IPS-18a (cell line): ENCODE data around the gene ARHGAP24.
"Not testable (repeated sequence)": the region's sequence is repeated elsewhere in the genome, so short reads cannot be mapped to it uniquely, and the experiment has no call there.

Source experiments
- H3K27ac ChIP-seq: one replicate; pipeline ENCODE4 v1.5.1; 2013; ENCODE audit warnings: low read length
- H3K27me3 ChIP-seq: one replicate; pipeline ENCODE4 v1.6.1; 2013; ENCODE audit warnings: mild to moderate bottlenecking, low read length; ENCODE audit not compliant: control insufficient read depth, insufficient read depth
- H3K36me3 ChIP-seq: one replicate; pipeline ENCODE4 v1.6.1; 2013; ENCODE audit warnings: low read depth, low read length; ENCODE audit not compliant: control insufficient read depth
- H3K4me1 ChIP-seq: one replicate; pipeline ENCODE4 v1.6.1; 2013; ENCODE audit warnings: low read depth, low read length; ENCODE audit not compliant: control insufficient read depth
- H3K4me3 ChIP-seq: one replicate; pipeline ENCODE4 v1.5.1; 2013; ENCODE audit warnings: low read length
- H3K9ac ChIP-seq: one replicate; pipeline ENCODE4 v1.6.1; 2013; ENCODE audit warnings: mild to moderate bottlenecking, low read length, moderate library complexity
- H3K9me3 ChIP-seq: one replicate; pipeline ENCODE4 v1.6.1; 2013; ENCODE audit warnings: low read depth, low read length; ENCODE audit not compliant: control insufficient read depth

The ARHGAP24 gene

GRCh38 chr4:86011117-86011516 is 536.2 kb downstream of the ARHGAP24 start:
- no peak overlapping the region for H3K4me3 ChIP-seq
- H3K9me3 ChIP-seq = no peaks in the 10 kb centered on the region
- no peaks in the 10 kb centered on the region for H3K36me3 ChIP-seq
- H3K9ac ChIP-seq = no peak overlapping the region
- H3K4me1 ChIP-seq = peaks cover 12% of the 10 kb centered on the region
- no peaks in the 10 kb centered on the region for H3K27me3 ChIP-seq
- H3K27ac ChIP-seq = no peak overlapping the region

DNA sequence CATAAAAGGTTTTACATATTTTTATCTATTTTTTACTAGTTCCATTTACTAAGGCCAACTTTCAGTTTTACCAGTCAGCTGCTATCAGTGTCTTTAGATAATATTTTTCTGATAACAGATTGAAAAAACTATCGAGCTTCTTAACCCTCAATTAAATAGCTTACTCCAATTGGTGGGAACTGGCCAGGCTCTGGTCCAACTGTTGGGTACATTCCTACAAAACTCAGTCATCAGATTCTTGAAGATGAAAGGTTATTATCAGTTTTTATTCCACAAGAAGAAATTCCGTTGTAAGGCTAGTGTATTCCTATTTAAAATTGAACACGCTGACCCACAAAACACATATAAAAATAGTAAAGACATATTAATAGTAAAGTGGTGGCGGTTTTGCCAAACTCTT is 538.7 kb downstream of the ARHGAP24 start:
- H3K4me1 ChIP-seq = peaks cover 12% of the 10 kb centered on the region
- no peak overlapping the region for H3K4me3 ChIP-seq
- no peaks in the 10 kb centered on the region for H3K36me3 ChIP-seq
- no peaks in the 10 kb centered on the region for H3K27me3 ChIP-seq
- no peak overlapping the region for H3K27ac ChIP-seq
- H3K9ac ChIP-seq = no peak overlapping the region
- no peaks in the 10 kb centered on the region for H3K9me3 ChIP-seq

DNA sequence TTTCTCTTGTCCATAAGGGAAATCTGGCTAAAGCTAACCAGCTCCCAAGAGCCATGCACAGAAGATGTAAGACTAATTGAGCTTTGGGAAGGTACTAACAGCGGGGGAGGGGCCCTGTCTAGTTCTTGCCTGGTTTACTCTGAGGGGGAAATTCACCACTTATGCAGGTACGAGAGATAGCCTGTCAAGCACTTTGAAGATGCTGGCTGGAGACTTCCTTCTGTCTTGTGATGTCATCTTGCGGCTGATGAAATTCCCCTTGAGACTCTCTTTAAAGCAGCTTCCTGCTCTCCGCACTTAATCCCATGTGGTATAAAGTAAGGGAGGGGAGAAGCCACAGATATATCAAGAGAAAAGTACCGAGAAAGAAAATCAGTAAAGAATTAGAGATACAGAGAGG is 539.6 kb downstream of the ARHGAP24 start:
- H3K27me3 ChIP-seq = no peaks in the 10 kb centered on the region
- H3K4me3 ChIP-seq = no peak overlapping the region
- H3K27ac ChIP-seq = no peak overlapping the region
- H3K36me3 ChIP-seq = no peaks in the 10 kb centered on the region
- H3K9me3 ChIP-seq = no peaks in the 10 kb centered on the region
- H3K4me1 ChIP-seq = peaks cover 12% of the 10 kb centered on the region
- no peak overlapping the region for H3K9ac ChIP-seq

DNA sequence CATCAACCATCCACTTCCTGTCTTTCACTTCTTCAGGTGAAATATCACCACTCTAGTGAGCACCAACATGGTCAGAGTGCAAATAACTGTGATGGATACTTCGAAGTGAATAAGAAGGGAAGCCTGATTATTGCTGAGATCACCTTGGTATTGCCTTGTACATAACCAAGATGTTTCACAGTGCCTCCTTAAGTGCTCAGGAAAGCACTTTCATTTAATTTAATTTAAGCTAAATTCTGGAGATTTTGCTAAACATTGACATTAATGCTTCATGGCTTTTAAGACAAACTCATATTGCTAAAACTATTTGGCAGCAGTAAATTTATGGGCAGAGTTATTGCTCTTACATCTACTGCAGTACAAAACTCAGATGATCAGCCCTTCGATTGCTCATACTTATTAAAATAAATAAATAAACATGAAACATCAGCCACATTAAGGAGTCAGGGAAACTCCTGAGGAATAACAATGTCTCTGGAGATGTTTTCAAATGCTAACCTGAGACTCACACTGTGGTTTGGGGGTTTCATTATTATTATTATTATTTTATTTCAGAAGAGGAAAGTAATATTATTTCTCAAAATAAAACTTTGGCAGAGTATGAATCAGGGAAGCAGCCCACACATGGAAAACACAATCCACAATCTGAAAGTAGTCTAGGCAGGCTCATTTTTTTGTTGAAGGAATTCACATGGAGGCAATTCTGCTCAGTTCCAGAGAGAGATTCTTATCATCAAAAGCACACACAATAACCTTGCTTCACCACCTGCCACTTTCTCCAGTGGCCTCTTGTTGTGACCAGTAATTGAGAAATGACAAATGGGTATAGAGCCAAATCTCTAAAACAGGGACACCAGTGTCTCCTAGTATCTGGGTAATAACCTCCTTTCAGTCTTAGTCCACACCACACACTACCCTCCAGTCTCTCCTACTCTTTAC is 540.7 kb downstream of the ARHGAP24 start:
- Histone ChIP-seq H3K9ac (no peak overlapping the region), H3K4me3 (no peak overlapping the region), H3K4me1 (peaks cover 12% of the 10 kb centered on the region), H3K27ac (no peak overlapping the region), H3K9me3 (no peaks in the 10 kb centered on the region), H3K36me3 (no peaks in the 10 kb centered on the region), H3K27me3 (no peaks in the 10 kb centered on the region)

DNA sequence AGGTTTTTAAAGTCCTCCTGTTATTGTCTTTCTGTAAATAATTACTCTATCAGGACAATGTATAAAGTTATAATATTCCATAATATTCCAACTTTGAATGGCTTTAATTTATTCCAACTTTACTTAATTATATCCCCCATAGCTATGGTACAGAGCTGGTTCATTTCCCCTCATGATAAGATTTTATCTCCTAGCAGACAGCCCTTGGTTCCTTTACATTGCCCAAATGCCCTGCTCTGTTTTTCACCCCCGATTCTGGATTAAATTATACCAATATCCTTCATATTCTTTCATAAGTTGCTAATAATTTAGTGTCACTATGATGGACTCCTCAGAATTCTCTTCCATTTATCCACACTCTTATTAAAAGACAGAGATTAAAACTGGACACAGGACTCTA is 544.4 kb downstream of the ARHGAP24 start:
- H3K9ac ChIP-seq = no peak overlapping the region
- H3K4me3 ChIP-seq = no peak overlapping the region
- no peak overlapping the region for H3K27ac ChIP-seq
- peaks cover 12% of the 10 kb centered on the region for H3K4me1 ChIP-seq
- no peaks in the 10 kb centered on the region for H3K27me3 ChIP-seq
- no peaks in the 10 kb centered on the region for H3K9me3 ChIP-seq
- no peaks in the 10 kb centered on the region for H3K36me3 ChIP-seq

- no peaks in the 10 kb centered on the region for H3K27me3 ChIP-seq
- H3K36me3 ChIP-seq = no peaks in the 10 kb centered on the region
- H3K4me1 ChIP-seq = peaks cover 6% of the 10 kb centered on the region
- H3K9me3 ChIP-seq = no peaks in the 10 kb centered on the region
- no peak overlapping the region for H3K9ac ChIP-seq
- no peak overlapping the region for H3K4me3 ChIP-seq
- no peak overlapping the region for H3K27ac ChIP-seq
Measured at GRCh38 chr4:86019906-86020305, 545.0 kb downstream of the ARHGAP24 start.

DNA sequence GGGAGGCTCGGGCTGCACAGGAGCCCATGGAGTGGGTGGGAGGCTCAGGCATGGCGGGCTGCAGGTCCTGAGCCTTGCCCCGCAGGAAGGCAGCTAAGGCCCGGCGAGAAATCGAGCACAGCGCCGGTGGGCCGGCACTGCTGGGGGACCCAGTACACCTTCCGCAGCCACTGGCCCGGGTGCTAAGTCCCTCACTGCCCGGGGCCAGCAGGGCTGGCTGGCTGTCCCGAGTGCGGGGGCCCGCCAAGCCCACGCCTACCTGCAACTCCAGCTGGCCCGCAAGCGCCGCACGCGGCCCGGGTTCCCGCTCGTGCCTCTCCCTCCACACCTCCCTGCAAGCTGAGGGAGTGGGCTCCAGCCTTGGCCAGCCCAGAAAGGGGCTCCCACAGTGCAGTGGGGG is 546.7 kb downstream of the ARHGAP24 start:
- H3K4me3 ChIP-seq, H3K9ac ChIP-seq, H3K27me3 ChIP-seq, H3K9me3 ChIP-seq, H3K36me3 ChIP-seq, H3K4me1 ChIP-seq, H3K27ac ChIP-seq: not testable (repeated sequence)

GRCh38 chr4:86026720-86027119 is 551.8 kb downstream of the ARHGAP24 start:
- H3K4me3 ChIP-seq = no peak overlapping the region
- no peaks in the 10 kb centered on the region for H3K9me3 ChIP-seq
- no peak overlapping the region for H3K27ac ChIP-seq
- no peaks in the 10 kb centered on the region for H3K27me3 ChIP-seq
- H3K36me3 ChIP-seq = no peaks in the 10 kb centered on the region
- no peak overlapping the region for H3K9ac ChIP-seq
- H3K4me1 ChIP-seq = no peaks in the 10 kb centered on the region

DNA sequence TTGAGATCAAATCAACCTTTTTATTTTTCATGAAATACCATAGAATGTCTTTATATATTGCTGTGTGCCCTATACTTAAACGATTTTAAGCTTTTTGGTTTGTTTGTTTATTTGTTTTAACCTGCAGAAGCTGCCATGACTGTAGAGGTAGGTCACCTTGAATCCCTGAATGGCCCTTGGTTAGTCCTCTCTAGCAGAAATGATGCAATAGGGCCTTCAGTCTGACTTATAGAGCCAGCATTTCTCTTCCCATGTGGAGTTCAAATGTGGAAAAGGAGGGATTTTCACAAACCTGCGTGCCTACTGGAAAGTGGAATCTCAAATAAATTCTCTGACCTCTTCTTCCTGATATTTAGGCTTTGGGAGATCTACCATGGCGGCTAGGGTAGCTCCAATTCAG is 557.0 kb downstream of the ARHGAP24 start:
- Histone ChIP-seq H3K9ac (no peak overlapping the region), H3K4me1 (no peaks in the 10 kb centered on the region), H3K4me3 (no peak overlapping the region), H3K9me3 (no peaks in the 10 kb centered on the region), H3K36me3 (no peaks in the 10 kb centered on the region), H3K27ac (no peak overlapping the region), H3K27me3 (no peaks in the 10 kb centered on the region)

DNA sequence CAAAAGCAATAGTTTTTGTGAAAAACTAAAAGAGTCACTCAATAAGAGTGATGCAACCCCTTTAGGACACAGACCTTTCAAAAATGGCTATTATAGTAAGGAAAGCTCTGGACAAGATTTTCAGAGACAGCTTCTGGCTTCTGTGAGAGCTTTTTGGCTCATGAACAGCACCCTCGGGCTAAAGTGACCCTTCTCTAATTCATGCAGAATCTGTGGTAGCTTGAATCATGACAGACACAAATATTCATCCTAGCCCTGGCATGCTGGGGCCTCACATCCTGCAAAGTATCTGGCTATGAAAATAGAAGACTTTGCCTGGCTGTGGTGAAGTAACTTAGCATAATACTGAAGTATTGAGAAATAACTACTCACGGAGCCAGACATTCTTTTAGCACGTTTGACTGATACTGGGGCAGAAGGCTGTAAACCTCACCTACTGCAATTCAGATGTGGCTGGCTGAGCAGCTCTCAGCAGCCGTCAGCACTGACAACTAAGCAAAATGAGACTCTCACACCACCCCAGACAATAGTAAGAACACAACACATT is 557.6 kb downstream of the ARHGAP24 start:
- Histone ChIP-seq H3K4me3 (no peak overlapping the region), H3K9ac (no peak overlapping the region), H3K27ac (no peak overlapping the region), H3K27me3 (no peaks in the 10 kb centered on the region), H3K9me3 (no peaks in the 10 kb centered on the region), H3K36me3 (no peaks in the 10 kb centered on the region), H3K4me1 (no peaks in the 10 kb centered on the region)

- Histone ChIP-seq H3K9ac (no peak overlapping the region), H3K4me3 (no peak overlapping the region), H3K4me1 (no peaks in the 10 kb centered on the region), H3K27me3 (no peaks in the 10 kb centered on the region), H3K36me3 (no peaks in the 10 kb centered on the region), H3K9me3 (no peaks in the 10 kb centered on the region), H3K27ac (no peak overlapping the region)
Measured at GRCh38 chr4:86033171-86033570, 558.2 kb downstream of the ARHGAP24 start.

GRCh38 chr4:86034616-86035015 is 559.7 kb downstream of the ARHGAP24 start:
- Histone ChIP-seq H3K4me1 (no peaks in the 10 kb centered on the region), H3K9me3 (no peaks in the 10 kb centered on the region), H3K4me3 (no peak overlapping the region), H3K9ac (no peak overlapping the region), H3K36me3 (no peaks in the 10 kb centered on the region), H3K27ac (no peak overlapping the region), H3K27me3 (no peaks in the 10 kb centered on the region)
